Prostate gland (tissue), 2 donors: Measurements from ENCODE around the gene CYTH1.

Experiments used
- CTCF ChIP-seq, 4 experiments: fragments of 200-600 bp in 2 of 4; fragments of 450-650 bp in 2 of 4; sonication (generic) in 2 of 4; IDR thresholded peaks; 1 replicate in 3 of 4; 2 replicates in 1 of 4; pipeline ENCODE4 v1.5.1; 2016 to 2019; ENCODE audit warnings: antibody characterized with exemption in 4 of 4, mild to moderate bottlenecking in 2 of 4, moderate library complexity in 2 of 4
- POLR2A ChIP-seq: fragments of 450-650 bp; IDR thresholded peaks from one replicate; pipeline ENCODE4 v1.6.1; 2016; ENCODE audit warnings: antibody characterized with exemption, mild to moderate bottlenecking

- no peak for TF ChIP-seq CTCF (IDR thresholded peaks at IDR 0.05)
- TF ChIP-seq POLR2A, result no peak
Observed at GRCh38 chr17:78751447-78752161, 30.5 kb downstream of the CYTH1 start.
